Body of pancreas (tissue), 4 donors: ENCODE data around the gene FOXP1. TPM values are rescaled to one million over a fixed set of nuclear protein-coding genes. Genes with fewer than 3 reads are reported as not detected.

Source experiments
- ATAC-seq: fragments of 150-250 bp; one replicate; pipeline ENCODE4 v1.9.1; 2016
- DNase-seq, 4 donors: peaks; one replicate each; pipeline ENCODE4 v3.0.0-alpha.2; 2019
- H3K27ac ChIP-seq, 4 donors: fragments of 200-600 bp; sonication (generic); 1 replicate in 3 of 4; 2 replicates in 1 of 4; pipeline versions ENCODE4 v1.5.1 to v1.6.1; 2016 to 2019; ENCODE audit warnings: mild to moderate bottlenecking in 1 of 4, mixed read lengths in 1 of 4, moderate library complexity in 1 of 4
- H3K27me3 ChIP-seq, 2 donors: fragments of 200-600 bp; sonication (generic); one replicate each; pipeline ENCODE4 v1.6.0; 2016; ENCODE audit warnings: mild to moderate bottlenecking in 1 of 2
- H3K36me3 ChIP-seq, 2 donors: fragments of 200-600 bp; sonication (generic); replicated peaks in 1 of 2; 2 replicates each; pipeline ENCODE4 v1.5.1; 2016; ENCODE audit warnings: low read depth in 2 of 2; ENCODE audit not compliant: insufficient read depth in 1 of 2
- H3K4me1 ChIP-seq: fragments of 200-600 bp; sonication (generic); one replicate; pipeline ENCODE4 v1.6.0; 2016
- H3K4me3 ChIP-seq, 2 donors: fragments of 200-600 bp; sonication (generic); 1 replicate in 1 of 2; 2 replicates in 1 of 2; pipeline ENCODE4 v1.5.1; 2016 to 2019
- H3K9me3 ChIP-seq, 3 donors: fragments of 200-600 bp; sonication (generic); 1 replicate in 2 of 3; 2 replicates in 1 of 3; pipeline ENCODE4 v1.5.1; 2016
- CTCF ChIP-seq, 7 experiments: fragments of 450-650 bp in 4 of 7; fragments of 200-600 bp in 3 of 7; sonication (generic) in 3 of 7; IDR thresholded peaks; one replicate each; pipeline ENCODE4 v1.5.1; 2016 to 2019; ENCODE audit warnings: antibody characterized with exemption in 7 of 7
- POLR2A ChIP-seq, 3 donors: fragments of 450-650 bp; IDR thresholded peaks; one replicate each; pipeline ENCODE4 v1.6.1; 2016; ENCODE audit warnings: antibody characterized with exemption in 3 of 3, mild to moderate bottlenecking in 2 of 3
- WGBS, 2 donors: methylation state at CpG; one replicate each; pipeline ENCODE4 v1.1.5; 2017; 5-methylcytosine and 5-hydroxymethylcytosine counted together
- intact Hi-C: fragments of 100-400 bp; cut with DNase I; formaldehyde crosslinking; loops from one replicate; pipeline ENCODE4 v1.15.1; 2023
- total RNA-seq, 2 donors: library from RNA; depleted of rRNA; stranded (reverse); fragments of >200 nt; gene quantifications; one replicate each; pipeline ENCODE4 v1.1.0, GENCODE V29; 2016

Gene FOXP1
- total RNA-seq, 2 donors from 2014 or later: 85.7 to 86.1 TPM

GRCh38 chr3:71030748-71031147 lies 552.8 kb downstream of the FOXP1 start:
- intact Hi-C loops: no loop called here
- H3K9me3 ChIP-seq: no peaks in the 10 kb centered on the region
- TF ChIP-seq POLR2A (IDR thresholded peaks at IDR 0.05): no peak
- TF ChIP-seq CTCF (IDR thresholded peaks at IDR 0.05): no peak
- no peak overlapping the region for H3K4me3 ChIP-seq
- H3K27me3 ChIP-seq: no peaks in the 10 kb centered on the region
- H3K27ac ChIP-seq: no peak overlapping the region
- ATAC-seq: no peak
- peaks cover 23% of the 10 kb centered on the region for H3K4me1 ChIP-seq
- H3K36me3 ChIP-seq: no peaks in the 10 kb centered on the region
- WGBS, 2 donors: 92 to 93% methylated on average over 5 of the region's 5 CpGs
- DNase-seq: no peak

- H3K27me3 ChIP-seq: no peaks in the 10 kb centered on the region
- no peaks in the 10 kb centered on the region for H3K36me3 ChIP-seq
- 90 to 94% methylated on average over 3 of the region's 3 CpGs for WGBS, 2 donors
- DNase-seq: no peak
- H3K4me3 ChIP-seq: no peak overlapping the region
- H3K27ac ChIP-seq: no peak overlapping the region
- no peak for ATAC-seq
- intact Hi-C loops: no loop called here
- TF ChIP-seq POLR2A (IDR thresholded peaks at IDR 0.05) (no peak), CTCF (IDR thresholded peaks at IDR 0.05) (no peak)
- H3K9me3 ChIP-seq: no peaks in the 10 kb centered on the region
- peaks cover 33% of the 10 kb centered on the region for H3K4me1 ChIP-seq
Observed at GRCh38 chr3:71029770-71030169, 553.8 kb downstream of the FOXP1 start.

GRCh38 chr3:71028802-71029201 lies 554.7 kb downstream of the FOXP1 start:
- ATAC-seq (no peak), DNase-seq (no peak)
- peaks cover 33% of the 10 kb centered on the region for H3K4me1 ChIP-seq
- no peaks in the 10 kb centered on the region for H3K9me3 ChIP-seq
- no peak overlapping the region for H3K4me3 ChIP-seq
- no peaks in the 10 kb centered on the region for H3K27me3 ChIP-seq
- H3K27ac ChIP-seq: no peak overlapping the region
- 97 to 99% methylated on average over 7 of the region's 7 CpGs for WGBS, 2 donors
- intact Hi-C loops: no loop called here
- no peaks in the 10 kb centered on the region for H3K36me3 ChIP-seq
- TF ChIP-seq POLR2A (IDR thresholded peaks at IDR 0.05) (no peak), CTCF (IDR thresholded peaks at IDR 0.05) (no peak)

DNA sequence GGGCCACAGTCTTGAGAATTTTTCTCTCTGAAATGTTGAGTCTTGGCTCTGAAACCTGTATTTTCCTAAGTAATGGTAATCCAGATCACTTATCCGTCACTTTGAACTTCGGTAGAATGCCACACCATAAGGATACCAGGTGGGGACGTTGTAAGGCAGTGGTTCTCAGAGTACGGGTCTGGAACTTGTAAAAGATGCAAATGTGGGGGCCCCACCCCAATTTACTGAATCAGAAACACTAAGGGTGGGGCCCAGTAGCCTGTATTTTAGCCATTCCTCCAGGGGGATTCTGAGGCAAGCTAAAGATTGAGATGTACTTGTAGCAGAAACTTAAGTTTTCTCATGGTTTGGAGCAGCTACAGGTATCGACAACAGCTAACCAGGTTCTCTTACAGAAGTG lies 555.3 kb downstream of the FOXP1 start:
- ATAC-seq (no peak), DNase-seq (no peak)
- Histone ChIP-seq H3K9me3 (no peaks in the 10 kb centered on the region), H3K4me1 (peaks cover 33% of the 10 kb centered on the region), H3K27ac (no peak overlapping the region), H3K4me3 (no peak overlapping the region), H3K36me3 (no peaks in the 10 kb centered on the region), H3K27me3 (no peaks in the 10 kb centered on the region)
- no peak for TF ChIP-seq POLR2A (IDR thresholded peaks at IDR 0.05)
- no peak for TF ChIP-seq CTCF (IDR thresholded peaks at IDR 0.05)
- intact Hi-C loops: no loop called here
- 94 to 98% methylated on average over 5 of the region's 5 CpGs for WGBS, 2 donors
